HL-60/S4 treated with retinoic acid at 250 ng/mL for 4 days and 3 days (cell line): Measurements from ENCODE around the gene BARHL1.

Experiments used
- in situ Hi-C: fragments of 300-500 bp; cut with MboI; formaldehyde crosslinking; loops from 2 replicates; pipeline ENCODE4 v1.7.0; 2022; ENCODE audit warnings: low sequenced_read_pairs

Gene BARHL1

DNA sequence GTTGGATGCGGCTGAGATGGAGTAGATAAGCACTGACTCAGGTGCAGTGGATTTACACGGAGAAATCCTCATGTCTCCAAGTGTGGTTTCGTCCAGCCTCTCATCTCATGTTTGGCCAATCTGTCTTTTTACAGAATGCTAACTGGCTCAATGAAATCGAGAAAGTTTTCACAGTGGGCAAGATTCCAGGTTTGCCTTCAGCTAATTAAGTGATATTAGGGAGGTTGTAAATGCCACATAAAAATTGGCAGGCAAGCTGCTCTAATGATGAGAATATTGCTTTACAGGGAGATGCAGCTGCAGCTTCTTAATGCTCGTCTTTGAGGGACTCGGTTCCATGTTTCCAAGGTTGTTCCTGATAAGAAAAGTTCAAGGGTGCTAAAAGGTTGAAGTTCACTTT, 23.7 kb downstream of the BARHL1 start:
- in situ Hi-C loops: no loop called here

DNA sequence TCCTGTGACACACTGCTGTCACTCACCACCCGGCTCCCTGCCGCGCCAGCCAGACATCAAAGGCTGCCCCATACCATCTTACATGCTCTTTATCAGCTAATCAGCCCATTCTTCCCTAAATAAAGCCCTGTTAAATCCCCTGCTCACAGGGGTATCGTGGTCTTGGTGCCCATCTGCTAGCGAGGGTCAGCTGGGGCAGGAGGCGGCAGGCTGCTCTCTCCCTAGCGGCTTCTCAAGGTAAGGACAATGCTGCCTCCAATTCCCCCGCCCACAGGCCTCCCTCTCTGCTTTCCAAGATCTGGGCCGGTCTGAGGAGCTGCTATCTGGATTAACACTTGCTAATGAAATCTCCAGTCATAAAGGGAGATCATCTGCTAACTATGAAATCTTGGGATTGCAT, 26.8 kb downstream of the BARHL1 start:
- in situ Hi-C loops: no loop called here

GRCh38 chr9:132609829-132610228, 27.4 kb downstream of the BARHL1 start:
- in situ Hi-C loops: no loop called here

- in situ Hi-C loops: no loop called here
Observed at GRCh38 chr9:132610661-132611060, 28.3 kb downstream of the BARHL1 start.

GRCh38 chr9:132614324-132614723, 31.9 kb downstream of the BARHL1 start:
- in situ Hi-C loops: no loop called here

- in situ Hi-C loops: no loop called here
Observed at GRCh38 chr9:132615774-132616173, 33.4 kb downstream of the BARHL1 start.

- in situ Hi-C loops: no loop called here
Observed at GRCh38 chr9:132616725-132617124, 34.3 kb downstream of the BARHL1 start.

DNA sequence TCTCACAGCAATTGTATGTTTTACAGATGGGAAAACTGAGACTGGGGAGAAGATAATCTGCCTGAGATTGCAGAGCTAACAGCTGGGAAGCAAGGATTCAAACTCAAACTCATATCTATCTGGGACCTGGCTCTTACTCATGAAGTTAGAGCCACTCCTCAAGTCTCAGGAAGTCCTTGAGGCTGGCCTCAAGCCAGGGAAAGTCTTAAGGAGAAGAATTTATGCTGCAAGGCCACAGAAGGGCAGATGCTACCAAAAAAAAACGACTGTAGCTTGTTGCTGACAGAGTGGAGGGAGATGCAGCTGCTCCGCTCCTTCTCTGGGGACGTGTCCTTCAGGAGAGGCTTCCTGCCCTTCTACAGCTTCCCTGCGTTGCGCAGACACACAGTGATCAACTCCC, 39.8 kb downstream of the BARHL1 start:
- in situ Hi-C loops: no loop called here

DNA sequence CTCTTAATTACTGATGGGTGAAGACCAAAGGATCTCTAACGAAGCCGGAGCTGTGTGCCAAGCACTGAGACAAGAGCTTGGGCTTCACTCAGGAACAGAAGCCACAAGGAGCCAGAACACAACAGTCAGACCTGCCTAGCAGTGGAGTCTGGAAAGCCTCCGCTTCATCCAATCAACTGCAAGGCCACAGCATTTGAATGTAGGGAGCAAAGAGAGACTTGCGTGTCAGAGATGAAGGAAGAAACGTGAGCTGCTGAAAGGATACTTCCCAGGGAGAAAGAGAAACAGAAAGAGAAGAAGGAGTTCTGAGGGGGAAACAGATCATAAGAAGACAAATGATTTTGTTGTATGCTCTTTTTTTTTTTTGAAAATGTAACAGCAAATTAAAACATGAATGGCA, 43.9 kb downstream of the BARHL1 start:
- in situ Hi-C loops: no loop called here

- in situ Hi-C loops: no loop called here
Observed at GRCh38 chr9:132627106-132627505, 44.7 kb downstream of the BARHL1 start.

- in situ Hi-C loops: no loop called here
Observed at GRCh38 chr9:132627594-132627993, 45.2 kb downstream of the BARHL1 start.

- in situ Hi-C loops: no loop called here
Observed at GRCh38 chr9:132628746-132629145, 46.3 kb downstream of the BARHL1 start.

GRCh38 chr9:132630116-132630515, 47.7 kb downstream of the BARHL1 start:
- in situ Hi-C loops: no loop called here

GRCh38 chr9:132630811-132631210, 48.4 kb downstream of the BARHL1 start:
- in situ Hi-C loops: no loop called here

GRCh38 chr9:132631280-132631679, 48.9 kb downstream of the BARHL1 start:
- in situ Hi-C loops: no loop called here

DNA sequence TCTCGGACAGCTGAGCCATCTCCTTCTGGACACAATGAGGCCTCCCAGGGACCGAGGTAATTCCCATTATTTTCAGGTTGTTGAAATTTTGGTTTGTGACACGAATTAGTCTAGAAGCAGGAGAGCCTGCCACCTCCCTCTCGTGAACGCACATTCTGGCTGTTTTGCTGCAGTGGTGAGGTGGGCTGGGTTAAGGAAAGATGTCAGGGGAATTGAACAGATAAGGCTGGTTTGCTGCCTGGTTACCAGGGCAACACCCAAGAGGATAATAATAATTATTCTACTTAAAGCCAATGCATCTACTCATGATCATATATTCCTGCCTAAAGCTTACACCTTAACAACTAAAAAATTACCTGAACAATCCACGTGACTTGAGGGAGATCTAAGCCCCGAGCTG, 49.3 kb downstream of the BARHL1 start:
- in situ Hi-C loops: no loop called here

- in situ Hi-C loops: no loop called here
Observed at GRCh38 chr9:132632413-132633129, 50.2 kb downstream of the BARHL1 start.

- in situ Hi-C loops: no loop called here
Observed at GRCh38 chr9:132634327-132634726, 51.9 kb downstream of the BARHL1 start.

DNA sequence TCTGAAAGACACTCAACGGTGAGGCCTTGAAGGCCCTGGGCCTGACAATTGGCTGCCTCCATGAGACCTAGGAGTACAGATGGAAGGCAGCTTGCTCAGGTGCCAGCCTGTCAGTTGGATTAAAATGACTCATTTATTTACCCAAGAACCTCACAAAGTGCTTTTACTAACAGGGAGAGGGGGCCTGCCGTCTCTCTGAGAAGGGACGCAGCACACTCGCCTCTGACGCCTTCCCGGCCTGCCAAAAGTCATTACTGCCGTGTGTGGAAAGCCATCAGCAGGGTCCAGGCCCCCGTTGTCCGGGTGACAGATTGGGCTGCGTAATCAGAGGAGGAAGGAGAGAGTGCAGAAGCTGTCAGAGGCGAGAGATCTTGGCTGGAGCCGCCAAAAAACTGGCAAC, 54.9 kb downstream of the BARHL1 start:
- in situ Hi-C loops: no loop called here

DNA sequence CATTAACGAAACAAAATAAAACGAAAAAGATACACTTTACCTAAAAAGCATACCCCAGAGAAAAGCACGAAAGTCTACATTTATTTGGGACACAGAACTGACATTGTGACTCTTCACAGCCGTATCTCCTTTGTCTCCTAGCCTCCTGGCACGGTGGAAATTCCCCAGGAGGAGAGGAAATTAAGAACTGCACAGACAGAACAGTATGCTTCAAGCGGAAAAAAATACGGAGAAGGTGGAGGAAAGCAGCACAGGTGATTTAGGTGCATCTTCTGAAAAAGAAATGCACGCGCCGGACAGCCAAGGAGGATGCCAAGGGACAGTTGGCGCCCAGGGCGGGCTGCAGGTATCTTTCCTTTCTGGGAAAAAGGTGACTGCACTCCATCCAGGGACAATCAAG, 55.4 kb downstream of the BARHL1 start:
- in situ Hi-C loops: no loop called here

GRCh38 chr9:132638240-132638639, 55.8 kb downstream of the BARHL1 start:
- in situ Hi-C loops: no loop called here

DNA sequence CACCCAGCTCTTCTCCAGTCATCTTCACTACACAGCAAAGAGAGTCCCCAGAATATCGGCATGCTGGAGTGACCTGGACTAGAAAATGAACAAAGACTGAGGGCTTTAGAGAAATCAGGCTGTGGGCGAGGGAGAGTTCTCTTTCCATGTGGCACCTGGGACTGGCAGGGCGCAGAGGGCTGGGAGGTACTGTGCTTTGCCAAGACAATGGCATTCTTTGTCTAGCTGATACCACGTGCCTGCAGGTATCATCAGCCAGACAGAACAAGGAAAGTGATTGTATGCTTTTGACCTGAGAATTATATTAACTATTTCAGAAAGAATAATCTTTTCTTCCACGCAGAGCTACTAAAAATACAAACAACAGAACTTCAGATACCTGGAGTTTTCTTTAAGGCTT, 56.9 kb downstream of the BARHL1 start:
- in situ Hi-C loops: no loop called here
